Measurements from ENCODE around the gene HSP90AA1. TPM values are rescaled to one million over a fixed set of nuclear protein-coding genes. Genes with fewer than 3 reads are reported as not detected.

Gene HSP90AA1
- total RNA-seq, 2 donors from 2014 or later: 357 to 1,349 TPM

- H3K27me3 ChIP-seq: no peaks in the 10 kb centered on the region
- intact Hi-C loops (cut with DNase I): loop anchor here (2.0 kb wide), 1 partner anchor 49 kb away; no protein-coding TSS in a partner anchor
- DNase-seq: no peak
Observed at GRCh38 chr14:102047808-102048540, 38.9 kb downstream of the HSP90AA1 start.

DNA sequence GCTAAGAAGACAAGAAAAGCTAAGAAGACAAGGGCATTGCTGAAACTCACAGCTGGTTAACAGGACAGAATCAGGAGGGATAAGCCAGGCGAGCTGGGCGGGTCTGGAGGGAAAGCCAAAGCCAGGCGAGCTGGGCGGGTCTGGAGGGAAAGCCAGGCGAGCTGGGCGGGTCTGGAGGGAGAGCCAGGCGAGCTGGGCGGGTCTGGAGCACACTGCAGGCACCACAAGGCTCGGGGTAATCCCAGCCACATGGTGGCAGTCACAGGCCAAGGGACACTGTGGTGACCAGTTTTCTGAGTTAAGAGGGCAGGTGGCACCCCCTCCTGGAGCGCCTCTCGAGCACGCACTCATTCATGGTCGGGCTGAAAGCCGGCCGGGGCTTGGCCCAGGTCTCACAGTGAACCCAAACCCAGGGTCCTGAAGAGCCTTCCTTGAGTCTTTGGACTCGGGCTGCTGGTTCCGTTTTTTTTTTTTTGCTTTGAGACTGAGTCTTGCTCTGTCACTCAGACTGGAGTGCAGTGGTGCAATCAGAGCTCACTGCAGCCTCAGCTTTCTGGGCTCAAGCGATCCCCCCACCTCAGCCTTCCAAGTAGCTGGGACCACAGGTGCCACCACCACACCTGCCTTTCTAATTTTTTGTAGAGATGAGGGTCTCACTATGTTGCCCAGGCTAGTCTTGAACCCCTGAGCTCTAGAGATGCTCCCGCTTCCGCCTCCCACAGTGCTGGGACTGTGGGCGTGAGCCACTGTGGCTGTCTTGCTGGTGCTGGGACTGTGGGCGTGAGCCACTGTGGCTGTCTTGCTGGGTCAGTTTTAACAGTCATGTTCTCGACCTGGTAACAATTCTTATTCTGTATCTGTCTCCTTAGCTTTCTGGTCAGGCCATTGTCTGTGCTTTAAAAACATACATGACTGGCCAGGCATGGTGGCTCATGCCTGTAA is 40.2 kb downstream of the HSP90AA1 start:
- DNase-seq: peak; percentile 88
- H3K9ac ChIP-seq (ENCODE audit: low read depth in 2 of 2, low read length in 2 of 2): no peak overlapping the region
- H3K4me1 ChIP-seq: no peaks in the 10 kb centered on the region
- no peak overlapping the region for H3K27ac ChIP-seq
- no peak overlapping the region for H3K4me3 ChIP-seq
- TF ChIP-seq, protein P1, sequence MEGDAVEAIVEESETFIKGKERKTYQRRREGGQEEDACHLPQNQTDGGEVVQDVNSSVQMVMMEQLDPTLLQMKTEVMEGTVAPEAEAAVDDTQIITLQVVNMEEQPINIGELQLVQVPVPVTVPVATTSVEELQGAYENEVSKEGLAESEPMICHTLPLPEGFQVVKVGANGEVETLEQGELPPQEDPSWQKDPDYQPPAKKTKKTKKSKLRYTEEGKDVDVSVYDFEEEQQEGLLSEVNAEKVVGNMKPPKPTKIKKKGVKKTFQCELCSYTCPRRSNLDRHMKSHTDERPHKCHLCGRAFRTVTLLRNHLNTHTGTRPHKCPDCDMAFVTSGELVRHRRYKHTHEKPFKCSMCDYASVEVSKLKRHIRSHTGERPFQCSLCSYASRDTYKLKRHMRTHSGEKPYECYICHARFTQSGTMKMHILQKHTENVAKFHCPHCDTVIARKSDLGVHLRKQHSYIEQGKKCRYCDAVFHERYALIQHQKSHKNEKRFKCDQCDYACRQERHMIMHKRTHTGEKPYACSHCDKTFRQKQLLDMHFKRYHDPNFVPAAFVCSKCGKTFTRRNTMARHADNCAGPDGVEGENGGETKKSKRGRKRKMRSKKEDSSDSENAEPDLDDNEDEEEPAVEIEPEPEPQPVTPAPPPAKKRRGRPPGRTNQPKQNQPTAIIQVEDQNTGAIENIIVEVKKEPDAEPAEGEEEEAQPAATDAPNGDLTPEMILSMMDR (IDR thresholded peaks at IDR 0.05): peak; percentile 50
- H3K27me3 ChIP-seq: no peaks in the 10 kb centered on the region
- peaks cover 32% of the 10 kb centered on the region for H3K36me3 ChIP-seq
- no peaks in the 10 kb centered on the region for H3K9me3 ChIP-seq
- intact Hi-C loops (cut with DNase I): loop anchor here (2.0 kb wide), 1 partner anchor 50 kb away; no protein-coding TSS in a partner anchor

More at GRCh38 chr14:102047808-102048540, 38.9 kb downstream of the HSP90AA1 start:
- TF ChIP-seq, protein P1 (IDR thresholded peaks at IDR 0.05): no peak
- Histone ChIP-seq H3K36me3 (peaks cover 26% of the 10 kb centered on the region), H3K4me3 (no peak overlapping the region), H3K9ac (ENCODE audit: low read depth in 2 of 2, low read length in 2 of 2) (no peak overlapping the region), H3K27ac (no peak overlapping the region), H3K9me3 (no peaks in the 10 kb centered on the region), H3K4me1 (no peaks in the 10 kb centered on the region)

- Histone ChIP-seq H3K27me3 (no peaks in the 10 kb centered on the region), H3K4me3 (no peak overlapping the region), H3K36me3 (peaks cover 53% of the 10 kb centered on the region), H3K27ac (no peak overlapping the region), H3K9me3 (no peaks in the 10 kb centered on the region), H3K9ac (ENCODE audit: low read depth in 2 of 2, low read length in 2 of 2) (no peak overlapping the region), H3K4me1 (no peaks in the 10 kb centered on the region)
- DNase-seq: no peak
- intact Hi-C loops (cut with DNase I): no loop called here
- TF ChIP-seq, protein P1 (IDR thresholded peaks at IDR 0.05): no peak
Observed at GRCh38 chr14:102044566-102044965, 42.3 kb downstream of the HSP90AA1 start.

GRCh38 chr14:102043251-102044025 is 43.4 kb downstream of the HSP90AA1 start:
- H3K27ac ChIP-seq: no peak overlapping the region
- no peaks in the 10 kb centered on the region for H3K27me3 ChIP-seq
- no peaks in the 10 kb centered on the region for H3K9me3 ChIP-seq
- H3K36me3 ChIP-seq: peaks cover 58% of the 10 kb centered on the region
- intact Hi-C loops (cut with DNase I): no loop called here
- H3K4me3 ChIP-seq: no peak overlapping the region
- no peaks in the 10 kb centered on the region for H3K4me1 ChIP-seq
- TF ChIP-seq, protein P1 (IDR thresholded peaks at IDR 0.05): no peak
- no peak overlapping the region for H3K9ac ChIP-seq (ENCODE audit: low read depth in 2 of 2, low read length in 2 of 2)
- DNase-seq: no peak

DNA sequence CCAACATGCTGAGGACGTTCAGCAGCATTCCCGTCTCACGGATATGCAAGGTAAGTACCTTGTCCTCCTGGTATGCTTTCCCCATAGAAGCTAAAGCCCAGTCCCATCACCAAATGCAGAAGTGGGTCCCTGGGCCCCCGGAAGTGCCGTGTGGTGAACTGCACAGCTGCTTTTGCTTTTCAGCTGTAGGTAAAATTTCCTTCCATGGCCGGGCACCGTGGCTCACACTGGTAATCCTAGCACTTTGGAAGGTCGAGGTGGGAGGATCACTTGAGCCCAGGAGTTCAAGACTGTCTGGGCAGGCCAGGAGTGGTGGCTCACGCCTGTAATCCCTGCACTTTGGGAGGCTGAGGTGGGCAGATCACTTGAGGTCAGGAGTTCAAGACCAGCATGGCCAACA is 44.1 kb downstream of the HSP90AA1 start:
- intact Hi-C loops (cut with DNase I): no loop called here
- DNase-seq: no peak
- TF ChIP-seq, protein P1 (IDR thresholded peaks at IDR 0.05): no peak
- H3K27ac ChIP-seq: no peak overlapping the region
- H3K4me3 ChIP-seq: no peak overlapping the region
- H3K4me1 ChIP-seq: no peaks in the 10 kb centered on the region
- H3K9me3 ChIP-seq: no peaks in the 10 kb centered on the region
- no peak overlapping the region for H3K9ac ChIP-seq (ENCODE audit: low read depth in 2 of 2, low read length in 2 of 2)
- peaks cover 56% of the 10 kb centered on the region for H3K36me3 ChIP-seq
- no peaks in the 10 kb centered on the region for H3K27me3 ChIP-seq
